ENCODE results near the gene XYLT1.

The XYLT1 gene

GRCh38 chr16:17302214-17302613 lies 168.5 kb downstream of the XYLT1 start:
- no peak for DNase-seq

GRCh38 chr16:17301593-17302135 lies 169.1 kb downstream of the XYLT1 start:
- no peak for DNase-seq

- DNase-seq, result no peak
Measured at GRCh38 chr16:17301184-17301583, 169.6 kb downstream of the XYLT1 start.

GRCh38 chr16:17299790-17300189 lies 171.0 kb downstream of the XYLT1 start:
- no peak for DNase-seq

GRCh38 chr16:17298238-17298637 lies 172.5 kb downstream of the XYLT1 start:
- DNase-seq, result no peak

GRCh38 chr16:17296431-17296830 lies 174.3 kb downstream of the XYLT1 start:
- no peak for DNase-seq

GRCh38 chr16:17295948-17296347 lies 174.8 kb downstream of the XYLT1 start:
- DNase-seq, result no peak

- DNase-seq, result no peak
Measured at GRCh38 chr16:17294856-17295255, 175.9 kb downstream of the XYLT1 start.

- no peak for DNase-seq
Measured at GRCh38 chr16:17293813-17294558, 176.8 kb downstream of the XYLT1 start.

- DNase-seq, result no peak
Measured at GRCh38 chr16:17291289-17291688, 179.5 kb downstream of the XYLT1 start.

GRCh38 chr16:17289674-17290635 lies 180.8 kb downstream of the XYLT1 start:
- no peak for DNase-seq

GRCh38 chr16:17289050-17289449 lies 181.7 kb downstream of the XYLT1 start:
- no peak for DNase-seq

- no peak for DNase-seq
Measured at GRCh38 chr16:17287166-17287800, 183.5 kb downstream of the XYLT1 start.

- no peak for DNase-seq
Measured at GRCh38 chr16:17286443-17286842, 184.3 kb downstream of the XYLT1 start.

GRCh38 chr16:17283016-17283415 lies 187.7 kb downstream of the XYLT1 start:
- DNase-seq, result no peak

- no peak for DNase-seq
Measured at GRCh38 chr16:17282247-17282646, 188.5 kb downstream of the XYLT1 start.

- no peak for DNase-seq
Measured at GRCh38 chr16:17281052-17281451, 189.7 kb downstream of the XYLT1 start.

- DNase-seq, result no peak
Measured at GRCh38 chr16:17278988-17279387, 191.8 kb downstream of the XYLT1 start.

GRCh38 chr16:17277981-17278381 lies 192.8 kb downstream of the XYLT1 start:
- DNase-seq, result peak; percentile 25

- no peak for DNase-seq
Measured at GRCh38 chr16:17276610-17277009, 194.2 kb downstream of the XYLT1 start.

GRCh38 chr16:17276010-17276530 lies 194.7 kb downstream of the XYLT1 start:
- no peak for DNase-seq

- peak; percentile 27 for DNase-seq
Measured at GRCh38 chr16:17275076-17276009, 195.4 kb downstream of the XYLT1 start.

Data from fibroblast of upper back skin (primary cell).